IPS DF 6.9 (cell line): ENCODE results near the gene NOTCH3.

Source experiments
- DNase-seq: peaks from one replicate; pipeline ENCODE4 v3.0.0-alpha.2; 2013; ENCODE audit warnings: low read depth, low spot score
- H3K27ac ChIP-seq: one replicate; pipeline ENCODE4 v1.5.1; 2013; ENCODE audit warnings: low read length, control low read depth
- H3K27me3 ChIP-seq: 2 replicates; pipeline ENCODE4 v1.6.1; 2013; ENCODE audit warnings: mild to moderate bottlenecking, low read length; ENCODE audit not compliant: control insufficient read depth, insufficient read depth
- H3K36me3 ChIP-seq: 2 replicates; pipeline ENCODE4 v1.6.1; 2013; ENCODE audit warnings: low read length; ENCODE audit not compliant: control insufficient read depth, insufficient read depth
- H3K4me1 ChIP-seq: 2 replicates; pipeline ENCODE4 v1.6.1; 2013; ENCODE audit warnings: low read length; ENCODE audit not compliant: control insufficient read depth, insufficient read depth
- H3K4me3 ChIP-seq: 2 replicates; pipeline ENCODE4 v1.5.1; 2013; ENCODE audit warnings: mild to moderate bottlenecking, low read length
- H3K9me3 ChIP-seq: 2 replicates; pipeline ENCODE4 v1.6.1; 2013; ENCODE audit warnings: low read length, inconsistent platforms; ENCODE audit not compliant: control insufficient read depth, insufficient read depth
- WGBS: extraction: QIAGEN DNeasy Blood & Tissue Kit; methylation state at CpG from one replicate; pipeline ENCODE4 v1.1.7; 2013; ENCODE audit warnings: mixed read lengths, missing lambda C conversion rate; ENCODE audit not compliant: insufficient read length, insufficient coverage; 5-methylcytosine and 5-hydroxymethylcytosine counted together

Gene NOTCH3

GRCh38 chr19:15213715-15214381 is 13.1 kb upstream of the NOTCH3 start:
- no CpG with 5 or more reads among the region's 15 CpGs for WGBS
- Histone ChIP-seq H3K27me3 (no peaks in the 10 kb centered on the region), H3K9me3 (no peaks in the 10 kb centered on the region), H3K4me3 (no peak overlapping the region), H3K4me1 (no peaks in the 10 kb centered on the region), H3K36me3 (no peaks in the 10 kb centered on the region), H3K27ac (no peak overlapping the region)
- DNase-seq, result no peak

- WGBS, result no CpG with 5 or more reads among the region's 12 CpGs
- H3K36me3 ChIP-seq, result no peaks in the 10 kb centered on the region
Observed at GRCh38 chr19:15212711-15213110, 11.9 kb upstream of the NOTCH3 start.

GRCh38 chr19:15210323-15210781 is 9.6 kb upstream of the NOTCH3 start:
- H3K4me1 ChIP-seq, result no peaks in the 10 kb centered on the region
- H3K36me3 ChIP-seq, result no peaks in the 10 kb centered on the region
- WGBS, result no CpG with 5 or more reads among the region's 5 CpGs
- no peak for DNase-seq
- H3K27ac ChIP-seq, result no peak overlapping the region
- no peaks in the 10 kb centered on the region for H3K27me3 ChIP-seq
- no peaks in the 10 kb centered on the region for H3K9me3 ChIP-seq
- H3K4me3 ChIP-seq, result no peak overlapping the region

More at GRCh38 chr19:15212711-15213110, 11.9 kb upstream of the NOTCH3 start:
- no peak overlapping the region for H3K4me3 ChIP-seq
- H3K27ac ChIP-seq, result no peak overlapping the region
- no peaks in the 10 kb centered on the region for H3K9me3 ChIP-seq
- H3K4me1 ChIP-seq, result no peaks in the 10 kb centered on the region
- no peaks in the 10 kb centered on the region for H3K27me3 ChIP-seq
- no peak for DNase-seq

GRCh38 chr19:15201374-15202023 is 704 bp upstream of the NOTCH3 start:
- Histone ChIP-seq H3K9me3 (no peaks in the 10 kb centered on the region), H3K36me3 (peaks cover 11% of the 10 kb centered on the region), H3K4me3 (peak overlapping the region; percentile 94; the same call in 1 of the 2 replicates), H3K27ac (no peak overlapping the region), H3K27me3 (no peaks in the 10 kb centered on the region), H3K4me1 (peaks cover 8% of the 10 kb centered on the region)
- WGBS, result no CpG with 5 or more reads among the region's 18 CpGs
- no peak for DNase-seq

- no peak overlapping the region for H3K27ac ChIP-seq
- H3K27me3 ChIP-seq, result no peaks in the 10 kb centered on the region
- peaks cover 8% of the 10 kb centered on the region for H3K4me1 ChIP-seq
- H3K36me3 ChIP-seq, result peaks cover 11% of the 10 kb centered on the region
- DNase-seq, result no peak
- no peaks in the 10 kb centered on the region for H3K9me3 ChIP-seq
- WGBS, result no CpG with 5 or more reads among the region's 82 CpGs
- peak overlapping the region; percentile 94 for H3K4me3 ChIP-seq
Observed at GRCh38 chr19:15199661-15200552, 888 bp downstream of the NOTCH3 start.

- no CpG with 5 or more reads among the region's 15 CpGs for WGBS
- no peak for DNase-seq
- peaks cover 11% of the 10 kb centered on the region for H3K36me3 ChIP-seq
- H3K27ac ChIP-seq, result no peak overlapping the region
- H3K4me1 ChIP-seq, result peaks cover 9% of the 10 kb centered on the region
- peak overlapping the region; percentile 94; the same call in 1 of the 2 replicates for H3K4me3 ChIP-seq
- no peaks in the 10 kb centered on the region for H3K27me3 ChIP-seq
- H3K9me3 ChIP-seq, result no peaks in the 10 kb centered on the region
Observed at GRCh38 chr19:15198951-15199660, 1.7 kb downstream of the NOTCH3 start.

- no peak overlapping the region for H3K27ac ChIP-seq
- no CpG with 5 or more reads among the region's 8 CpGs for WGBS
- H3K4me1 ChIP-seq, result peaks cover 9% of the 10 kb centered on the region
- H3K36me3 ChIP-seq, result peaks cover 11% of the 10 kb centered on the region
- DNase-seq, result no peak
- H3K9me3 ChIP-seq, result no peaks in the 10 kb centered on the region
- no peaks in the 10 kb centered on the region for H3K27me3 ChIP-seq
- H3K4me3 ChIP-seq, result no peak overlapping the region
Observed at GRCh38 chr19:15197942-15198341, 2.9 kb downstream of the NOTCH3 start.

- no CpG with 5 or more reads among the region's 14 CpGs for WGBS
- H3K4me1 ChIP-seq, result peaks cover 9% of the 10 kb centered on the region
- peaks cover 13% of the 10 kb centered on the region for H3K36me3 ChIP-seq
- H3K27me3 ChIP-seq, result no peaks in the 10 kb centered on the region
- no peak overlapping the region for H3K27ac ChIP-seq
- no peak for DNase-seq
- no peaks in the 10 kb centered on the region for H3K9me3 ChIP-seq
- H3K4me3 ChIP-seq, result no peak overlapping the region
Observed at GRCh38 chr19:15197275-15197941, 3.4 kb downstream of the NOTCH3 start.

GRCh38 chr19:15196360-15197005 is 4.3 kb downstream of the NOTCH3 start:
- H3K4me1 ChIP-seq, result peaks cover 9% of the 10 kb centered on the region
- no peak overlapping the region for H3K27ac ChIP-seq
- DNase-seq, result no peak
- WGBS, result no CpG with 5 or more reads among the region's 4 CpGs
- no peaks in the 10 kb centered on the region for H3K27me3 ChIP-seq
- no peak overlapping the region; the same call in 1 of the 2 replicates for H3K4me3 ChIP-seq
- peaks cover 22% of the 10 kb centered on the region for H3K36me3 ChIP-seq
- no peaks in the 10 kb centered on the region for H3K9me3 ChIP-seq
